GM12892 (cell line): Measurements from ENCODE around the gene DUSP10.
A peak's percentile ranks its signal among the peaks of the same experiment; 100 is the strongest.

Experiments
- DNase-seq: peaks from one replicate; pipeline ENCODE4 v3.0.0; 2011; ENCODE audit not compliant: insufficient read length
- FAIRE-seq: peaks from 2 replicates; lab custom pipeline; 2011; peaks lifted over from hg19 to GRCh38; lab: Jason Lieb, UNC
- POLR2A ChIP-seq: IDR thresholded peaks from 2 replicates; pipeline ENCODE4 v1.6.1; 2011; ENCODE audit warnings: low read depth, low read length, control low read depth
- POLR2AphosphoS5 ChIP-seq: IDR thresholded peaks from 2 replicates; pipeline ENCODE4 v1.6.1; 2011; ENCODE audit warnings: low read depth, low read length, control low read depth
- TAF1 ChIP-seq: IDR thresholded peaks from 2 replicates; pipeline ENCODE4 v1.6.1; 2011; ENCODE audit warnings: low read depth, mild to moderate bottlenecking, control low read depth, low read length, borderline replicate concordance

Gene DUSP10

DNA sequence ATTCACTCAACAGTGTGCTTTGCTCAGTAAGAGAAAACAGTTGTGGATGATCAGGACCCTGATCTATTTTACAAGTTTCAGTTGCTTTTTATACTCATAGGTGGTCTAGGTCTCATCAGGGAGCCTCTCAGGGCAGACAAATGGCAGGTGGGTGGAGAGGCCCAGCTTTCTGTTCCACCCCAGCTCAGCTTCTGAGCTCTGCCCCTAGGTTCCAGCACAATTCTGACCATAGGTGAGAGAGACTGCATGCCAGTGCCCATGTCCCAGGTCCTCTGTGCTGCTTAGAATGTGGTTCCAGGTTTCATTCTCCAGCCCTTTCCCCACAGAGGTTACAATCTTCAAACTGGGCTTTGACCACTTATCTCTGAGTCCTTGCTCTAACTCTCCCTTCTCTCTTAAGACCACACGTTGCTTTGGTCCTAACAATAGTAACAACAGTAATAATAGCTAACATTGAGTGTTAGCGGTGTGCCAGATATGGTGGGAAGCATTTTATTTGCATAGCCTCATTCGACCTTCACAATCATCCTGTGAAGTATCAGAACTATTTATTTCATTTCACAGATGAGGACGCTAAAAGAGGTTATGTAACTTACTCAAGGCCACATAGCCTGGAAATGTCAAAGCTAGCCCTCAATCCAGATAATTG is 19.6 kb upstream of the DUSP10 start:
- TF ChIP-seq TAF1 = no peak
- no peak for TF ChIP-seq POLR2A
- TF ChIP-seq POLR2AphosphoS5 = no peak
- FAIRE-seq = peak; percentile 84
- no peak for DNase-seq

DNA sequence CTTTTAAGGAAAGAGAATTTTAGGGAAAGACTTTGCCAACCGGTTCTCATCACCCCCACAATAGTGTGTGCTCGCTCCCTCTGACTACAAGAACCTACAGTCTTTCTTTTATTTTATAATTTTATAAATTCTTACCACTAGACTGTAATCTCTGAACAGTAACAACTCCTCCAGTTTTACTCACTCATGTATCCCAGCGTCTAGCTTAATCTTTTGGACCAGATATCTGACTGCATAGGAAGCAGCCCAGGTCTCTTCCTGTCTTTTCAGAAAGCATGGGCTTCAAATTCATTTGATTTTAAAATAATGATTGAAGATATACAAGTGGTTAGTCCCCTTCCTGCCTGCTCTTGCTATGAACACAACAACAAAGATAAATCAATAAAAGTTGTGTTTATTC is 19.0 kb upstream of the DUSP10 start:
- no peak for TF ChIP-seq POLR2A
- TF ChIP-seq TAF1 = no peak
- FAIRE-seq = no peak
- no peak for DNase-seq

DNA sequence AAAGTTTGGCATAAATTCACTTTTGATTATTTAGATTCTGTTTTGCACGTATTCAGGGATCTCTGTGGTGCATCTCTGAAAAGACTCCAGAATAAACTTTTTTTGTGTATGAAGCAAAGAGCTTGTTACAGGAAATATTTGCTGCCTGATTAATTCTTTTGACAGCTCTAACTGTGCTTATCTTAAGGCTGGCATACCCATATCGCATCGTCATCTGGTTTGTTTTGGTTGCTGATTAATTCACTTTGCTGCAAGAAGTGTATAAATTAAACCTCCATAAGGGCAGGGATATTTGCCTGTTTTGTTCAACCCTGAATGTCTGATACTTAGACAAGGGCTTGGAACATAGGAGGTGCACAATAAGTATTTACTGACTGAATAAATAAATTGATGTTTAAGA is 17.5 kb upstream of the DUSP10 start:
- DNase-seq = no peak
- TF ChIP-seq POLR2A (no peak), TAF1 (no peak), POLR2AphosphoS5 (no peak)
- no peak for FAIRE-seq

DNA sequence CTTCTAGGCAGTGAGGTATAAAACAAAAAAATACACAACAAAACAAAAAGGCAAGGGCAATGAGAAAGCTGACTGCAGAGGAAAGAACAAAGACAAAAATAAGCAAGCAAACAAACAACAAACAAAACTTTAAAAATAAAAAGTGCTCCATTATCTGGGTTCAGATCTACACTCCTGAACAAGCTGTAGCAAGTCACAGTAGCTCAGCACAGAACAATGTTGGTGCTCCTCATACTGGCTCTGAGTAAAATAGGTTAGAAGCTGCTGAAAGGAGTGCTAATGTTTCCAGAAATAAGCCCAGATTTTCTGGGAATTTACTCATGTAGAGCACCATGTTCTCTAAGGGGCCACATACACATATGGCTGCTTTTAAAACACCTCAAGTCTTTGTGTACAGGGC is 16.6 kb upstream of the DUSP10 start:
- TF ChIP-seq POLR2A (no peak), TAF1 (no peak), POLR2AphosphoS5 (no peak)
- FAIRE-seq = no peak
- no peak for DNase-seq

DNA sequence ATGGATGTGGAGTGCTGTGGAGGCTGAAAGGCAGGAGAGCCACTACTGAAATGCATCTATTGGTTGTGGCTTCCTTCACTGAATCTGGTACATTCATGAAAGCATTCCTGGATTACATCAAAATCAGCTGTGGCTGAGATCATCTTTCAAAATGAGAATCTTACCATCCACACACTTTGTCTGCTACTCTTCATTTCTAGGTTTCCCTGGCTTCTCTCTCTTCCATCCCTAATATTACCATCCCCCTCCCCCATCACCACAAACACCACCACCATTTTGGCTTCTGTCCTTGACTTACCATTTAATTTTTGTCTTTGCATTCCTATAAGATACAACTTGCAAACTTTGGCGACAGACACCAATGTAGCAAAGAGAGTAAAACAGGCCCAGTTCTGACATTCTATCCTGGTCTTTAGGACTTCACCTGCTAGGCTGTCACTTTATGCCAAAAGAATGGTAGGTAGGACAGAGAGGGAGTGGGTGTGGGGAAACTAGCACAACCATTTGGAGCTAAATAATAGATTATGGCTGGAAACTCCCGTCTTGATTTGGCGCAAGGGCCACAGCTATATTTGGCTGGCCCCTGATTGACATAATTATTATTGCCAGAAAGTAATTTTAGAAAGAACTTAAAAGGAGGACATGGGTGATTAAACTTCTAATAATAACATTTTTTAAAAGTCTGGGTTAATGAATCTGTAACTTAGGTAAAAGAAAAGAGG is 15.1 kb upstream of the DUSP10 start:
- TF ChIP-seq TAF1 (no peak), POLR2AphosphoS5 (no peak), POLR2A (no peak)
- FAIRE-seq = peak; percentile 81
- no peak for DNase-seq

DNA sequence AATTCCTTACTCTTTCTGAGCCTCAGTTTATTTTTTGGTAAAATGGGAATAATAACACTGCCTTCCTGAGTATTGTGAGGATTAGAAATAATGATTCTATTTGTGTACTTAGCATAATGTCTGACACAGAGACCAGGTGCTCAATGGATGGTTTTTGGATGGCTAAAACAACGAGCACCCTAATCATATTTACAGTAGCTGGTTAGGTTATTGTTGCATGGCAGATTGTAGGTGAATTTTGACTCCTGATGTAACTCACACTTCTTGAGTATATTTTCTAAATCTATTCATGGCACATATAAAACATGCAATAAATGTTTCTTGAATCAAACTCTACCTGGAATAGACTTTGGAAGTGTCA is 11.9 kb upstream of the DUSP10 start:
- FAIRE-seq (no peak), DNase-seq (no peak)
- TF ChIP-seq POLR2A = no peak
- no peak for TF ChIP-seq TAF1
- no peak for TF ChIP-seq POLR2AphosphoS5

DNA sequence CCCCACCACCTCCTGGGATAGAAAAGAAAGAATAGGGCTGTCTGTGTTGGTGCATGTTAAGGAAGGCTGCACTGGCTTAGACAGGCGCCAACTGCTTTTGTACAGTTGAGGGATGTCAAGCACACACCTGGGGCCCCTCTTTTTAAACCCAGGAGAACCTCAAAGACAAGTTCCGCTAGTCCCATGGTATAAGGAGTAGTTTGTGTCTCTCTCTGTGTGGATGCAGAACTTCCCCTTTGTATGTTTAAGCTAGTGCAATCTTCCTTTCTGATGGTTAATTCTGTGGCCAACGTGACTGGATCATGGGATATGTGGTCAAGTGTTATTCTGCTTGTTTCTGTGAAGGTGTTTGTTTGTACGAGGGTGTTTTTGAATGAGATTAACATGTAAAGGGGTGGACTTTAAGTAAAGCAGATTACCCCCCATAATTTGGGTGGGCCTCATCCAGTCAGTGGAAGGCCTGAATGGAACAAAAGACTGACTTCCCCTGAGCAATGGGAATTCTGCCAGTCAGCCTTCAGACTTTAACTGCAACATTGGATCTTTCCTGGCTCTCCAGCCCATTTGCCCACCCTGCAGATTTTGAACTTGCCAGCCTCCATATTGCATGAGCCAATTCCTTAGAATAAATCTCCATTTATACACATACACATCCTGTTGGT is 9.5 kb upstream of the DUSP10 start:
- DNase-seq (no peak), FAIRE-seq (no peak)

DNA sequence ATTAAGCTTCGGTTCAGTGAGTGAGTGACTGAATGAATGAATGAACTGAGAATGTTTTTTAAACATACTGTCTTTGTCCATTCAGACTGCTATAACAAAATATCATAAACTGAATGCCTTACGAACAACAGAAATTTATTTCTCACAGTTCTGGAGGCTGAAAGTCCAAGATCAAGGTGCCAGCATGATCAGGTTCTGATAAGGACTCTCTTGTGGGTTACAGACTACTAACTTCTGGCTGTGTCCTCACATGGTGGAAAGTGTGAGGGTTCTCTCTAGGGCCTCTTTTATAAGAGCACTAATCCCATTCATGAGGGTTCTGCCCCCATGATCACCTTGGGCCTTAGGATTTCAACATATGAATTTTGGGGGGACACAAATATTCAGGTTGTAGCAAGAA is 7.1 kb upstream of the DUSP10 start:
- DNase-seq (no peak), FAIRE-seq (no peak)
- TF ChIP-seq POLR2A (no peak), TAF1 (no peak), POLR2AphosphoS5 (no peak)

More for the DNA sequence above, 9.5 kb upstream of the DUSP10 start:
- TF ChIP-seq TAF1 = no peak
- no peak for TF ChIP-seq POLR2AphosphoS5
- TF ChIP-seq POLR2A = no peak

DNA sequence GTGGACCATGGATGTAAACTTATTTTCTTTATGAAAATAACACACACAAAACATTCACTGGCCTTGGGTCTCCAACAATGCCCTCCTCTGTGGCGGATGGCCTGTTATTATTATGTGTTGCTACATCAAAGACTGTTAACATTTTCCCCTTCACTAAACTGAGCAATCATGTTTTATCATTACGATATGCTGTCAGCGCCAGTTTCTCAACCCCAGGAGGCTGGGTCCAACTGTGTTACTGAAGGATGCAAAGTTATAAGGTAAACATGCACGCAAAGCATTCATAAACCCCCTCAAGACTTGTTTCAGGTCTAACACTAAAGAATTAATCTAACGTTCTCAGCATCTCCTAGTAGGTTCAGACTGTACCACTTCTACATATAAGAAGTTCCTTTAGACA is 6.0 kb upstream of the DUSP10 start:
- DNase-seq (no peak), FAIRE-seq (peak; percentile 48)

DNA sequence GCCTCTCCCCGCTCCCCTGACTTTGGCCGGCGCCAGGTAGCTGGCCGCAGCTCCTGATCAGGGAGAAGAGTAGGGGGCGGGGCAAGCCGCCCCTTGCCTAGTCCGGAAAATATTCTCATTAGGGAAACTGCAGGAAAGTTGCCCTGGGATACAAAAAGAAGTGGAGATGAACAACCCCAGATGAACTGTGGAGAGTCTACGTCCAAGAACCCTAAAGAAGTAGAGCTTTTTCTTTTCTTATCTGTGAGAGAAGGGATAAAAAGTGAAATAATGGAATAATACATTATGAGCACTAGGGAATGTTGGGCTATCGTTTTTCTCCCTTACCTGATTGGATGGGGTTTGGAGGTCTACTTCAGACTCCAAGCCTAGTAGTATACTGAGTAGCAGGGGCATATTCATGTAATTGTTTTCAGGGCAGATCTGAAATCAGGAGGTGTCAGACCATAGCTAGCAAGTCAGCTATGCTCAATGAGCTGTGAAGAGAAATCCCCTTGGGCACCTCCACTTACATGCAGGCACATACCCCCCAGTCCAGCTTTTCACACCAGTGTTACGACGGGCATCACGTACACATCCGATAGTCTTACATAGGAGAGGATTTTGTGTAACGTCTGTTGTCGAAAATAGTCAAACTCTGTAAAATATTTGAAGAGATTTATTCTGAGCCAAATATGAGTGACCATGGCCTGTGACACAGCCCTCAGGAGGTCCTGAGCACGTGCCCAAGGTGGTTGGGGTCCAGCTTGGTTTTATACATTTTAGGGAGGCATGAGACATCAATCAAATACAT is 1.7 kb upstream of the DUSP10 start:
- FAIRE-seq (peak; percentile 69), DNase-seq (no peak)
- TF ChIP-seq TAF1 = no peak
- peak; percentile 59; the same call in 1 of the 2 replicates for TF ChIP-seq POLR2A
- peak; percentile 67; the same call in 1 of the 2 replicates for TF ChIP-seq POLR2AphosphoS5

More for the DNA sequence above, 6.0 kb upstream of the DUSP10 start:
- TF ChIP-seq POLR2A (no peak), TAF1 (no peak), POLR2AphosphoS5 (no peak)

DNA sequence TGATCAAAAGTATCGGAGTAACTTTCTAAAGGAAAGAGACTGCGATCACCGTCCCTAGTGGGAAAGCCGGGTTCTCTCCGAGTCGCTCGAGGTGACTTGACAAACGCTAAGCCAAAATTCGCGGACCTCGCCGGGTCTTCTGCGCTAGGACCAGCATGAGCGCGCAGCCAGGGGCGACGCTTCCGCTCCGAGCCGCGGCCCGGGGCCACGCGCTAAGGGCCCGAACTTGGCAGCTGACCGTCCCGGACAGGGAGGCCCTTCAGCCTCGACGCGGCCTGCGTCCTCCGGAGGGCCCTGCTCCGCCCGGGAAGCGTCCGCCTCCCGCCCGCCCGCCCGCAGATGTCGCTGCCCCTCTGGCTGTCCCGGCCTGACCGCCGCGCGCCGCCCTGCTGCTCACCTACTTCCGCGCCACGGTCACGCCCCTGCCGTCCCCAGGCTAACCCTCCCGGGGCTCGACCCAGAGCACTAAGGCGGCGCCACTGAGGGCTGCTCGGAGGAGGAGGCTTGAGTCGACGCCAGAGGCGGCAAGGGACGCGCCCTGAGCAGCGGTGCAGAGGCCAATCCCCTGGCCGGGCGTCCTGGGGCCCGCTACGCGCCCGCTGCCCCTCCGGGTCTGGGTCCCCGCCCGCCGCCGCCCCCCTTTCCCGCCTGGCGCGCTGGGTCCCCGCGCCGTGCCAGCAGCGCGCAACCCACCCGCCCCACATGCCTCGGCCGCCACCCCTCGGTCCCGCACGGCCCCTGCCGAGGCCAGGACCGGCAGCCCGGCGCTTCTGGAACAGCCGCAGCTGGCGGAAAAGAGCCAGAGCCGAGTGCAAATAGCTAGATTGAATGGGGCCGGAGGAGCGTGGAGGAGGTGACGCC is 896 bp upstream of the DUSP10 start:
- DNase-seq (peak; percentile 64), FAIRE-seq (peak; percentile 70)
- TF ChIP-seq POLR2A (no peak; the same call in 1 of the 2 replicates), TAF1 (0 out of 2 replicates have a peak, but pooled peaks have one; percentile 36), POLR2AphosphoS5 (no peak; the same call in 1 of the 2 replicates)
